GM19463 (cell line): ENCODE measurements around the gene EEF1A2.

Source experiments
- ATAC-seq: cut with Tn5 transposase; IDR thresholded peaks from one replicate; pipeline ENCODE4 v1.9.1; 2021; ENCODE audit warnings: mild to moderate bottlenecking, moderate library complexity; ENCODE audit not compliant: unreplicated experiment

The EEF1A2 gene

DNA sequence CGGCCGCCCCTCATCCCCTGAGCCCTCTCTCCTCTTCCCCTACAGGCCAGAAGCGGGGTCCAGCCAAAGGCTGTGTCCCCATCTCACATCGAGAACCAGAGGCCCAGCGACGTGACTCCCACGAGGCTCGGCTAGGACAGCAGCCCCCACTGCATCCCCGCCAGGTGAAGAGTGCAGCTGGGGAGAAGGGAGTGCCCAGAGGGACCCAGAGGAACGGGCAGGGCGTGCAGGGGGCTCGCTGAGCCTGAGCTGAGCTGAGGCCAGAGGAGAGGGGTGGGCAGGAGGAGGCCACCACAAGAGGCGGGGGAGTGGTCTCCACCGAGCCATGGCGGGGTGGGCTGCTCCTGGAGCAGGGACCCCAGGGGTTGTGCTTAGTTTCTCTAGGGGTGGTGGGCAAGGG, 59.0 kb downstream of the EEF1A2 start:
- no peak for ATAC-seq

DNA sequence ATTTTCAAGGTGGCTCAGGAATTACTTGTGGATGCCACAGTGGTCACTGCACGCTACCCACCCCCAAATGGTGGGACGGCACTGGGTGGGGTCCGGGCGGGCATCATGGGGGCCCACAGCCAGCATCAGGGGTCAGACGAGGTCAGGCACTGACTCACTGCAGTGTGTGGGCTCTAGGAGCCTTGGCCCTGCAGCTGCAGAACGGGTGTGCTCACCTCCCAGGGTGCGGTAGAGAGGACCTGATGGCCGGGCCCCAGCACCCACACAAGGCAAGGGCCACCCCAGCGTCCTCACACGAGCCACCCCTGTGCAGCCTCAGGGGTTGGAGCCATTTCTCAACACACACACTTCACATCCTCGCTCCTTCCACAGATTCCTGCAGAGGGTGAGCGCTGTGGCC, 60.8 kb downstream of the EEF1A2 start:
- no peak for ATAC-seq
